Measurements from ENCODE around the gene AP1M1. TPM values are rescaled to one million over a fixed set of nuclear protein-coding genes. Genes with fewer than 3 reads are reported as not detected.

The AP1M1 gene
- total RNA-seq, 1 donor from 2014 or later, result 105 TPM

- no peak for TF ChIP-seq CTCF (conservative IDR thresholded peaks at IDR 0.05; ENCODE audit: low read depth, low read length)
- DNase-seq (ENCODE audit: low read depth), result no peak
- peak overlapping the region; percentile 91 for H3K4me3 ChIP-seq (ENCODE audit: low read depth, low read length)
These were observed 13.0 kb upstream of the AP1M1 start for GRCh38 chr19:16184665-16185122.

- no peak for TF ChIP-seq CTCF (conservative IDR thresholded peaks at IDR 0.05; ENCODE audit: low read depth, low read length)
- H3K4me3 ChIP-seq (ENCODE audit: low read depth, low read length), result peak within 1 kb of the TSS; percentile 91
- peak; percentile 84 for DNase-seq (ENCODE audit: low read depth)
These were observed 12.5 kb upstream of the AP1M1 start, which contains the start of gene FAM32A for GRCh38 chr19:16185123-16185767. TSS of gene FAM32A (plus strand) at chr19:16185410. CDS start at chr19:16185443, 33 bp downstream.

GRCh38 chr19:16185768-16186123 is 12.0 kb upstream of the AP1M1 start:
- DNase-seq (ENCODE audit: low read depth), result no peak
- peak overlapping the region; percentile 91 for H3K4me3 ChIP-seq (ENCODE audit: low read depth, low read length)
- peak; percentile 55 for TF ChIP-seq CTCF (conservative IDR thresholded peaks at IDR 0.05; ENCODE audit: low read depth, low read length)

- TF ChIP-seq CTCF (conservative IDR thresholded peaks at IDR 0.05; ENCODE audit: low read depth, low read length), result no peak
- no peak for DNase-seq (ENCODE audit: low read depth)
- no peak overlapping the region for H3K4me3 ChIP-seq (ENCODE audit: low read depth, low read length)
These were observed 9.2 kb upstream of the AP1M1 start for GRCh38 chr19:16188521-16188920.

- no peak for DNase-seq (ENCODE audit: low read depth)
- H3K4me3 ChIP-seq (ENCODE audit: low read depth, low read length), result no peak overlapping the region
- no peak for TF ChIP-seq CTCF (conservative IDR thresholded peaks at IDR 0.05; ENCODE audit: low read depth, low read length)
These were observed 7.5 kb upstream of the AP1M1 start for GRCh38 chr19:16190198-16190597.

GRCh38 chr19:16190736-16191135 is 7.0 kb upstream of the AP1M1 start:
- no peak for DNase-seq (ENCODE audit: low read depth)
- TF ChIP-seq CTCF (conservative IDR thresholded peaks at IDR 0.05; ENCODE audit: low read depth, low read length), result no peak
- no peak overlapping the region for H3K4me3 ChIP-seq (ENCODE audit: low read depth, low read length)

All from epithelial cell of proximal tubule (primary cell).